HG03460 (cell line): ENCODE results near the gene LRIG1.
A peak's percentile ranks its signal among the peaks of the same experiment; 100 is the strongest.

Source experiments
- ATAC-seq: cut with Tn5 transposase; IDR thresholded peaks from one replicate; pipeline ENCODE4 v1.9.1; 2021; ENCODE audit not compliant: unreplicated experiment

Gene LRIG1, protein sequence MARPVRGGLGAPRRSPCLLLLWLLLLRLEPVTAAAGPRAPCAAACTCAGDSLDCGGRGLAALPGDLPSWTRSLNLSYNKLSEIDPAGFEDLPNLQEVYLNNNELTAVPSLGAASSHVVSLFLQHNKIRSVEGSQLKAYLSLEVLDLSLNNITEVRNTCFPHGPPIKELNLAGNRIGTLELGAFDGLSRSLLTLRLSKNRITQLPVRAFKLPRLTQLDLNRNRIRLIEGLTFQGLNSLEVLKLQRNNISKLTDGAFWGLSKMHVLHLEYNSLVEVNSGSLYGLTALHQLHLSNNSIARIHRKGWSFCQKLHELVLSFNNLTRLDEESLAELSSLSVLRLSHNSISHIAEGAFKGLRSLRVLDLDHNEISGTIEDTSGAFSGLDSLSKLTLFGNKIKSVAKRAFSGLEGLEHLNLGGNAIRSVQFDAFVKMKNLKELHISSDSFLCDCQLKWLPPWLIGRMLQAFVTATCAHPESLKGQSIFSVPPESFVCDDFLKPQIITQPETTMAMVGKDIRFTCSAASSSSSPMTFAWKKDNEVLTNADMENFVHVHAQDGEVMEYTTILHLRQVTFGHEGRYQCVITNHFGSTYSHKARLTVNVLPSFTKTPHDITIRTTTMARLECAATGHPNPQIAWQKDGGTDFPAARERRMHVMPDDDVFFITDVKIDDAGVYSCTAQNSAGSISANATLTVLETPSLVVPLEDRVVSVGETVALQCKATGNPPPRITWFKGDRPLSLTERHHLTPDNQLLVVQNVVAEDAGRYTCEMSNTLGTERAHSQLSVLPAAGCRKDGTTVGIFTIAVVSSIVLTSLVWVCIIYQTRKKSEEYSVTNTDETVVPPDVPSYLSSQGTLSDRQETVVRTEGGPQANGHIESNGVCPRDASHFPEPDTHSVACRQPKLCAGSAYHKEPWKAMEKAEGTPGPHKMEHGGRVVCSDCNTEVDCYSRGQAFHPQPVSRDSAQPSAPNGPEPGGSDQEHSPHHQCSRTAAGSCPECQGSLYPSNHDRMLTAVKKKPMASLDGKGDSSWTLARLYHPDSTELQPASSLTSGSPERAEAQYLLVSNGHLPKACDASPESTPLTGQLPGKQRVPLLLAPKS

DNA sequence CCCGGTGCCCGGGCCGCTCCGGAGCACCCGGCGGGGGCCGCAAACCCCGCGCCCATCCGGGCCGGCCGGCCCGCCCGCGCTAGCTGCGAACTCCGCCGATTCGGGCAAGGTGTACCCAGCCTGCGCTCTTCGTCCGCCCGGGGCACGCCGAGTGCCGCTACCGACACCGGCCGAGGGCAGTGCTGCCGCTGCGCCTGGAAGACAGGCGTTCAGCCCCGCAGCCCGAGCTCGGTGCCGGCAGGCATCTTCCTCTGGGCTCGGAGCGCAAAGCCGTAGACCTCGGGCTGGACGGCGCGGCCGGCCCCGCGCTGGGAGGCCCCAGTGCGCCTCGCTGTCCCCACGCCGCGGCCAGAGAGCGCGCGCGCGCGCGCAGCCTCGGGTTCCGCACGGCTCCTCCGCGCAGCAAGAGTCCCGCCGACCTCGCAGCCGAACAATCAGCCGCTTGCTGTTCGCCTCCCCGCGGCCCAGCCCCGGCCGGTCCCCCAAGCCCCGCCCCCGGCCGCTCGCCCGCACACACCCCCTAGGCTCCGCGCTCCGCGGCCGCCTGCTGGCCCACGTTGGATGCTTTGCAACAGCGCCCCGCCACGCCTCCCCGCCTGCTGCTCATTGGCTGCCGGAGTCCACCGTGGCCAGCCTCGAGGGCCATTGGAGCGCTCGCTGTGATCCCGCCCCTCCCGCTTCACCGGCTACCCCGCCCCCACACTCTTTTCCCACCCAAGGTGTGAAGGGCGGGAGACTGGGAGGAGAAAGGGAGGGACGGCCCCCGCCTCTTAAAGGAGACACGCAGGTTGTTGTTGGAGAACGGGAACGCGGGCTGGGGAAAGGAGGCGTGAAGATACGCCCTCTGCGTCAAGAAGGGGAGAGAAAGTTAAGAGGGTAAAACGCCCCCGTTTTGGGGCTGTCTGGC, at the start of gene LRIG1:
Gene LRIG1 (minus strand): TSS at position 447 of the 907 bp plus-strand sequence. CDS start 615 bp downstream, outside the sequence.
- peak; percentile 95 for ATAC-seq

DNA sequence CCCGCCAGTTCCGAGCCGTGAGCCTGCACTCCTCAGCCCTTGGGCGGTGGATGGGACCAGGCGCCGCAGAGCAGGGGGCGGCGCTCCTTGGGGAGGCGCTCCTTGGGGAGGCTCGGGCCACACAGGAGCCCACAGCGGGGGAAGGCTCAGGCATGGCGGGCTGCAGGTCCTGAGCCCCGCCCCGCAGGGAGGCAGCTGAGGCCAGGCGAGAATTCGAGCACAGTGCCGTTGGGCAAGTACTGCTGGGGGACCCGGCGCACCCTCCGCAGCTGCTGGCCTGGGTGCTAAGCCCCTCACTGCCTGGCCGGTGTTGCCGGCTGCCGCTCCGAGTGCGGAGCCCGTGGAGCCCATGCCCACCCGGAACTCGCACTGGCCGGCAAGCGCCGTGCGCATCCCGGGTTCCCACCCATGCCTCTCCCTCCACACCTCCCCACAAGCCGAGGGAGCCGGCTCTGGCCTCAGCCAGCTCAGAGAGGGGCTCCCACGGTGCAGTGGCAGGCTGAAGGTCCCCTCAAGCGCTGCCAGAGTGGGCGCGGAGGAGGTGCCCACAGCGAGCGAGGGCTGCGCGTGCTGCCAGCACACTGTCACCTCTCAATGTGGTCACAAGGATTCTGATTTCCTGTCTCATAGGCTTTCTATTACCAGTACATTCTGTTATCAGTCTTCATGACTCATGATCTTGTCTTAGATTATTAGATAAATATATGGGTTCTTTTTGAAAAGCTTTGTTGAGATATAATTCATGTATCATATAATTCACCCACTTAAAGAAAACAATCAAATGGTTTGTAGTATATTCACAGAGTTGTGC, 44.0 kb upstream of the LRIG1 start:
- no peak for ATAC-seq

DNA sequence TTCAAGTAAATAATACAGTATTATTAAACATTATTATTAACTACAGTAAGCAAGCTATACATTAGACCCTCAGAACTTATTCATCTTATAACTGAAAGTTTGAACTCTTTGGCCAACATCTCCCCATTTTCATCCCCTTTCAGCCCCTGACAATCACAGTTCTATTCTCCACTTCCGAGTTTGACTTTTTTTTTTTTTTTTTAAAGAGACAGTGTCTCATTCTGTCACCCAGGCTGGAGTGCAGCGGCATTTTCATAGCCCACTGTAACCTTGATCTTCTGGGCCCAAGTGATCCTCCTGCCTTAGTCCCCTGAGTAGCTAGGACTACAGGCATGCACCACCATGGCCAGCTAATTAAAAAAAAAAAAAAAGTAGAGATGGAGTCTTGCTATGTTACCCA, 41.3 kb upstream of the LRIG1 start:
- no peak for ATAC-seq

DNA sequence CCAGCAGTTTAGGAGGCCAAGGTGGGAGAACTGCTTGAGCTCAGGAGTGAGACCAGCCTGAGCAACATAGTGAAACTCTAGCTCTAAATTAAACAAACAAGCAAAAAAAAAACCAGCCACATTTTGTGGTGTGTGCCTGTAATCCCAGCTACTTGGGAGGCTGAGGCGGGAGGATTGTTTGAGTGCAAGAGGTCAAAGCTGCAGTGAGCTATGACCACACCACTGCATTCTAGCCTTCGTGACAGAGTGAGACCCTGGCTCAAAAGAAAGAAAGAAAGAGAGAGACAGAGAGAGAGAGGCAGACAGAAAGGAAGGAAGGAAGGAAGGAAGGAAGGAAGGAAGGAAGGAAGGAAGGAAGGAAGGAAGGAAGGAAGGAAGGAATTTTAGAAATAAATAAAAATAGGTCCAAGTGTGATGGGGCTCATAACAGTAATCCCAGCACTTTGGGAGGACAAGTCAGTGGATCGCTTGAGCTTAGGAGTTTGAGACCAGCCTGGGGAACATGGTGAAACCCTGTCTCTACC, 38.7 kb upstream of the LRIG1 start:
- ATAC-seq, result no peak

DNA sequence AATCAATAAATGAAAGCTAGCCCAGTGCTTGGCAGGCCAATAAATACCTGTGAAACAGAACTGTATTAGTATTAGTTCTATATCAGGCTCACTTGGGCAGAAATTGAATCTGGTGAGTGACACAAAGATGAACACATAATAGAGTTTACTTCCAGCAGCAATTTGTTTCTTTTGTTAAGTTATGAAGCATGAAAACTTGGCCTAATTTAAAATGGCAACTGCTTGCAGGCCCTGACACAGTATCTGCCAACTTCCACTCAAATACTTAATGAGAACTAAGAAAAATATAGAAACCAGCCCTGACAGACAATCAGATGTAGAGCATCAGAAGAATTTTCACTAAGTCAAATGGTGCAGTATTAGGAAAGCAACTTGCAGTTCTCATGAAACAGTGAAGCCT, 37.6 kb upstream of the LRIG1 start:
- ATAC-seq, result no peak

DNA sequence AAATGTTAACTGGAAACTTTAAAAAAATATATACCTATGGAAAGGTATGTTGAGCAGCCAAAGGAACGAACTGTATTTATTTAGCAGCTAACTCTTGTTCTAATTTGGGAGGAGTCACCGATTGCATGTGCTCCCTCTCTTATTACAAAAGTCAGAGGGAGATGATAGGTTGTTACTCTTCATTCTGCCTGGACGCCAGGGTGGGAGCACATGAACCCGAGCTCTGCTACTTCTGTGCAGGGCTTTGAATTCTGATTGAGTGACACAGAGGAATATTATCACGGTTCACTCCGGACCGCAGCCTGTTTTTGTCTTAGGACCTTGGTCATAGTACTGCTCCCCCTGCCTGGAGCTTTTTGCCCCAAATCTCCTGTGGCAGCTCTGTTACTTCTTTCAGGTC, 36.9 kb upstream of the LRIG1 start:
- no peak for ATAC-seq

DNA sequence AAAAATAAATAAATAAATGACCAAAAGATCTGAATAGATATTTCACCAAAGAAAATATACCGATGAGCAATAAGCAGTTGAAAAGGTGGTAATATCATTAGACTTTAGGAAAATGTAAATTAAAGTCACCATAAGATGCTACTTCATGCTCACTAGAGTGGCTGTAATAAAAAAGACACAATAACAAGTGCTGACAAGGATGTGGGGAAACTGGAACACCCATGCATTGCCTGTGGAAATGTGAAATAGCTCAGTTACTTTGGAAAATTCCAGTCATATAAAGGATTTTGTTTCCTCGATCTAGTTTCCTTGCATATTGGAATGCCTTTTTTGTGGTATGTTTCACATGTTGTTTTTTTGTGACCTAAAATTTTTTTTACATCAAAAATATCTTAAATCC, 36.0 kb upstream of the LRIG1 start:
- ATAC-seq, result no peak

DNA sequence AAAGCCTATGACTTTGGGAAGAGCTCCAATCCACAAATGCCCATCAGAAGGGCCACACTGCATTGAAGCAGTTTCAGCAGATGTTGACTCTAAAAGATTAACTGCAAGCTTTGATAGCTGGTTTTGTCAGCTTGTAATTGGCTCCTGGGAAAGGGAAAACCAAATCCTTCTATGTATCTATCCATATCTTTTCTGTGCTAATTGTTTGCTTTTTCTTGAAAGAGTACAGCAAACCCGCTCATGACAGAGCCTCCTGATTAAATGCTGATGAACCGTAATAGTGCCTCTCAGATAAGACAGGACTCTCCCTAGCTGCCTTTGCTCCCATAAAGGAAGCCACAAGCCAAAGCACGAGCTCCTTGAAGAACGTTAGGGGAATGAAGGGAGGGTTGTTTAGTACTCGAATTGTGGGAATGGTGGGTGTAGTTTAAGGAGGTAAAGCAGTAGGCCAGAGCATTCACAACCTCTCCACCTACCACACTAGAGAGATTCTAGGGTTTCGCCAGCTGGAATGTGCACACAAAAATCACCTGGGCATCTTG, 33.6 kb upstream of the LRIG1 start:
- ATAC-seq, result no peak

DNA sequence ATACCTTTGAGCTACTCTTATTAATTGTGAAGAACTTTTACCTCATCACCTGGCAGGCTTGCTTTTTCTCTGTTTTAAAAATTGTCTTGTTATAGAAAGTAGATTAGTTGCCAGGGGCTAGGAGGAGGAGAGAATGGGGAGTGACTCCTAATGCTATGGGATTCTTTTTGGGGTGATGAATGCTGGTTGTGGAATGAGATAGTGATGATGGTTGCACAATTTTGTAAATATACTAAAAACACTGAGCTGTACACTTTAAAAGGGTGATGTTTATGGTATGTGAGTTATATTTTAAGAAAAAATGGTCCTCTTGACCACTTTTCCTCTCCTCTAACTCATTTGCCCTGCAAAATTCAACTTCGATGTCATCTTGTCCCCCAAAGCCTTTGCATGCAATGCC, 31.8 kb upstream of the LRIG1 start:
- no peak for ATAC-seq

DNA sequence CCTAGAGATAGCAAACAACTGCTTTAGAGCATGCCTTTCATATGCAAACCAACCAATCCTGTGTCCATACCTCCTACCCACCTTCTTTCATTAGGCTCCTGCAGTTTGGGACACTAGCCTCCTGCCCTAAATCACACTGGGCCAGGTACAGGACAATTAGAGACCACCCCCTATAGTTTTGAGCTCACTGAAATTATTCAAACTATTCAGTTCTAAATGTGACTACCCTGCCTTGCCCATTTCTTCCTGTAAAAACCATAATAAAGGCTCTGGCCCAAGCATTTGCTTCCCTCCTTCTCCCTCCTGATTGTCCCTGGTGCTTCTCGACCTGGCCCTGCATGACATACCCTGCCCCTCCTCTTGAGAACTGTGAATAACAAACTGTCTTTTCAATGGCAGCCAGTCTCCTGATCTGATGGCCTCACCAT, 31.4 kb upstream of the LRIG1 start:
- ATAC-seq, result no peak

DNA sequence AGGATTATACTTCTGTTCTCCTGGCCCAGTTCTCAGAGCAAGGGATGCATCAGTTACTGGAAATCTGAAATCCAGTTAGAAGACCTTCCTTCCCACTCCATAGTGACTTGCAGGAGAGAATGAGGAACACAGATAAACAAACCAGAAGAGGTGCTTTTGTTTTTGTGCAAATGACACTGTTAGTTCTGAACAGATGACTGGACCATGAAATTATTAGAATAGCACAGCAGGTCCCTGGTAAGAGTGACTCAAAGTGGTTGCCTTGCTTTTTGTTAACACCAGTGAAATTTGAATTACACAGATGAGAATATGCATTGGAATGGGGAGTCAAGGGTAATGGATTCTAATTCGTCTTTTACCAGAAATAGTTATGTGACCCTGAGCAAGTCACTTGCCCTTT, 30.4 kb upstream of the LRIG1 start:
- ATAC-seq, result no peak

DNA sequence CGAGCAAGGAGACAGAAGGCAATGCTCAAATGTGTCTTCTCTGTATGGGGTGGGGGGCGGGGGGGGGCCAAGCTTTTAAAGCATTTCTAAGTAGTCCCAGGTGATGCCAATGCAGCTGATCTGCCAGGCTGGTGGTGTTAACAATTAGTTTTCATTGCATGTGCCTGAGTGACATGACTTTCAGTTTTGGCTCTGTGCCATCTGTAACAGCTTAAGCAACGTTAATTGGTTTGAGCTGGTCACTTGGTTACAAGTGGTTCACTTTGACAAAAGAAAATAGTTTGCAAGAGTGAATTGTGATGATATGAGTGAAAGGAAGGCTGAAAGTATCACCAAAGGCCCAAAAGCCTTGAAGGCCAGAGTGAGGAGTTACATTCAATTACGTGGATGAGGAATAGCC, 26.4 kb upstream of the LRIG1 start:
- no peak for ATAC-seq

DNA sequence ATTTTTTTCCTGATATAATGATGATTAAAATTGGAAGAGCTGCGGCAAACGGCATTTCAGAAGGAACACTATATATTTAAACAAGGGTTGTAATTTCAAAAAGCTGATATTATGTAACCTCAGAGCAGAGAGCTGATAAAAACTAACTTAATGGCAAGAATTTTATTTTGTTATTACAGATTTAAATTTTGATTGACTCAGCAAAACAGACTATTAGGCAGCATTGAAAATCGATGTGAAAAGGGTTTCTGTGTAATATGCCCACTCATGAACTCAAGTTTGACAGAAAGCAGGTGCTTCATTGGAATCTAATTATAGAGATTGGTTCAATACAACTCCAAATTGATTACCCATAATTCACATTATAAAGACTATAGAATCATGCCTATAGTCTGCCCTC, 24.9 kb upstream of the LRIG1 start:
- no peak for ATAC-seq

DNA sequence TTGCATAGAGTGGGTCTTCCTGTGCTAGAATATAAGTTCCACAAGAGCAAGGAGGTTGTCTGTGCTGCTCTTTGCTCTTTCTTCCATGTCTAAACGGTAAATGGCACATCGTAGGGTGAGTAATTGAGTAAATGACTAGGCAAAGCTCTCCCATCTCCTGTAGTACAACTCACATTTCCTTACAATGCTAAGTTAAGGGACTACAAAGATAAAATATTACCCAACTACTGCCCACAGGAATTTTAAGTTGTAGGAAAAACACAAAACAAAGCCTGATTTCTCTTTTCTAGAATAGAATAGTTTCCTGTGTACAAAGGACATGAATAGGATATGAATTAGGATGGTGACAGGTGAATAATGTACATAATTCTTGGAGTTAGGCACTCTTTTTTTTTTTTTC, 19.9 kb upstream of the LRIG1 start:
- ATAC-seq, result no peak

DNA sequence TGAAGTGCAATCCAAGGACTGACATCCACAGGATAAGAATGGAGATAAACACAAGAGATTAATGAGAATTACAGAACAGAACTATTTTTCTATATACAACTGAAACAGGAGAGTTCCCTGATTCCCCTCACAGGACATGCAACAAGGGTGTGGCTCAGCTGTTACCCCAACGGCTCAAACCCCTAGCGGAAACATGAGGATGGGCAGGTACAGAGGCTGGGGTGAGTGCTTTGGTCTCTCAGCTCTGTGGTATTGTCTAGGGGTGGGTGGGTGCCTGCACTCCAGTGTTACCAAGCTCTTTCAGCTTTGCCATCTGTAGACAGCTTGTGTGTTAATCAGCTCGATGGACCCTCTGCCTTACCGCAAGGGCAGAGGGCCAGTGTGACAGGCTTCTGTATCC, 17.8 kb upstream of the LRIG1 start:
- no peak for ATAC-seq

DNA sequence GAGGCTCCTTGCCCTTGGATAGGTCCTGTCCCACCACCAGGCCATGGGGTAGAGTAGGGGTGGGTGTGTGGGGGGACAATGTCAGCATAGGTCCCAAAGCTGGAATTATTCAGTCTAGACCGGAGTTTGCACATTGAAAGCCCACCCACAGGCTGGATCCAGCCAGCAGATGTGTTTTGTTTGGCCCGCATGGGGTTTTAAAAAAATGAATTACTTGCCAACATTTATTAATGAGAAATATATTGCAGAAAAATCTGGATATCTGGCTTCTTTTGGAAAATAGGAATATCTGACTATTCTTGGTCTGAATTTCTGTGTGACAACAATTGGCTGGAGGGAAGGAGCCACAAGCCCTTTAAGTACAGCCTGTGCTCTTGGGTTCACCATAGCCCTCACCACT, 17.3 kb upstream of the LRIG1 start:
- no peak for ATAC-seq

DNA sequence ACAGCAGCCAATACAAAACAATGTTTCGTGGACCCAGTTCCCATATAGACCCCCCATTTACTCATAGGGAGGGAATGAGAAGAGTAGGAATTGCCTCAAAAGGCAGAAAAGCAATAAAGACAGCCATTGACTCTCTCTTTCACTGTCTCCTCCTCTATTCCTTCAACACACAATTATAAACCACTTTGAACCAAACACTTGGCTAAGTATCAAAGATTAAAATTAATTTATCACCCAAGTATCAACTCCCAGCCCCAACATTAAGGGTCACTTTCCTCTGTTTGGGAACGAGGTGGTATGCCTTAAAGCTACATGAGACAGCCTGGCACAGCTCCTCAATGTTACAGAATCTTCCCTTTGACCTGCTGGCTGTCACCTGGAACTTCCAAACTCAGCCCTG, 16.4 kb upstream of the LRIG1 start:
- no peak for ATAC-seq

DNA sequence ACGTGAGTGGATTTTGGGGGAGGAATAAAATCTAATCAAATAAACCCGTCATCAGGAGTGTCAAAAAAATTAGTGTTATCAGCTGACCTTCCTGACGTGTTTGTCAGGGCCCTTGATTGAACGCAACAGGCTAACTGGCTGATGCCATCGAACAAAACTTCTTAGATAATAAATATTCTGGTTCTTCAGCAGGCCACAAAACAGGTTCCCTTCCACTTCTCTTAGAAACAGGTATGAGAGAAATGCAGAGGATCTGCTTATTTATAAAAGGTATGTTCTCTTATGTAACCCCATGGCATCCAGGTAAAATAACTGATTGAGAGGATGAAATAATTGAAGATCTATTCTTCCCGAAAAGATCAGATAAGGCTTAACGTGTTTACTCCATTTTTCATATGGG, 7.6 kb upstream of the LRIG1 start:
- no peak for ATAC-seq
